UCSD-AML1 (cell line): Measurements from ENCODE around the gene VEPH1.

ENCODE experiments used
- DNase-seq: peaks from one replicate; lab custom pipeline; 2025; ENCODE audit not compliant: unreplicated experiment; lab: John Stamatoyannopoulos, UW

VEPH1 gene

DNA sequence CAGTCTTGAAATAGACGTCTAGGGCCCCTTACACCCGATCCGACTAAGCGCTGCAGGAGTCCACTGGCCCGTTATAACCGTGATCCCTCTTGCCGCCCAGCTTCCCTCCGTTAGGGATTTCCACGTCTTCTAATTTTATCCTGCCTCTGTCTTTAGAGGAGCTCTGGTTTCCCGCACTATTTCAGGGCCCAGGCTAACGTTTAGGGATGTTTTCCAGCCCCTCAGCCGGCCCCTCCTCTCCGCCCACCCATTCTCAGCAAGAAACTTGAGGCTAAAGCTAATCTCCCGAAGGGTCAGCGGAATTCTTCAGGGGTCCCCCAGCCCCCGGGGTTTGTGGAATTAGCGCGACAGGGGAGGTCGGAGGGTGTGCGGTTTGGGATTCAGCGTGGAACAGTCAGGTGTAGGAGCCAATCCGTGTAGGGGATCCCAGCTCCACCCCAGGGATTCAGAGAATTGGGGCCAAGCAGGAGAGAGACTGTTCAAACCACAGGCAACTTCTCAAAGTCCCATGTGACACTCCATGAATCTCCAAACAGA, 65.0 kb downstream of the VEPH1 start:
- no peak for DNase-seq

DNA sequence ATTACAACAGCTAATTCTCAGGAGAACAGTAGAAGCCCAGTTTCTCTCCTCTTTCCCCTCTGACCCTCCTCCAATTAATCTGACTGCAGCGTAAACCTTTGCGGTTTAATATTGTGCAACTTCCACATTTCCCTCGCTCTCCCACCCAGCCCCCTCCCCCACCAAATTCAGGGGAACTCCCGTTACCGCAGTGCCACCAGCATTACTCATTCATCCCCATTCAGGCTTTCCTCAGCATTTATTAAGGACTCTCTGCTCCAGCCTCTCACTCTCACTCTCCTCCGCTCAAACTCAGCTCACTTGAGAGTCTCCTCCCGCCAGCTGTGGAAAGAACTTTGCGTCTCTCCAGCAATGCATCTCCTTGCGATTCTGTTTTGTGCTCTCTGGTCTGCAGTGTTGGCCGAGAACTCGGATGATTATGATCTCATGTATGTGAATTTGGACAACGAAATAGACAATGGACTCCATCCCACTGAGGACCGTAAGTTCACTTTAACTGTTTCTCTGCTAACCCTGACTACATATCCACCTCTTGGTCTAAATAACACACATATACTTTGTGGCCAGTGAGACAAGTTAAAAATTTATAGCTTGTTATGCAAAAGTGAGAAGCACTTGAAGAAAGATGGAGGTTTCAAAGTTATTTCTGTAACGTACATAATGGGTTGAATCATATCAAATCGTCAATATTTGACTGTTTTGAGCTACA, 66.5 kb downstream of the VEPH1 start, which contains the start of gene PTX3:
TSS of gene PTX3 (plus strand) at position 268 of the 709 bp plus-strand sequence. CDS start at position 352, 84 bp downstream.
- DNase-seq = peak; percentile 53

GRCh38 chr3:157429708-157430107, 73.5 kb downstream of the VEPH1 start:
- no peak for DNase-seq

DNA sequence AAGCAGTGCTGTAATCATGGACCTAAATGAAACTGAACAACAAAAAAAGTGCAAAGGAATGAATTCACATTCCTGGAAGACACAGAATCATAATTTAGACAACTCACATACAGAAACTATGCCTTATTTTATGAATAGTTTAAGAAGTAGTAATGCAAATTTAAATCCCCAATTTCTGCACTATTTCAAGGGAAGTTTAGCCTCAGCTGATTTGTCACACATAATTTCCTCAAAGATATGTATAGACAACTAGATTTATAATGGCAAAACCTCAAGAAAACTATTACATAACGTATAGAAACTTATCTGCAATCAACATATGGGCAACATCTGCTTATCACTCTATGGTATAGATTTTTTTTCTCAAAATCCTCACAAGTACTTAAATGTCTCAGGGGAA, 74.4 kb downstream of the VEPH1 start:
- no peak for DNase-seq

- no peak for DNase-seq
Measured at GRCh38 chr3:157427901-157428300, 75.3 kb downstream of the VEPH1 start.

- DNase-seq = no peak
Measured at GRCh38 chr3:157423337-157423736, 79.9 kb downstream of the VEPH1 start.

GRCh38 chr3:157420606-157421130, 82.5 kb downstream of the VEPH1 start:
- DNase-seq = no peak

DNA sequence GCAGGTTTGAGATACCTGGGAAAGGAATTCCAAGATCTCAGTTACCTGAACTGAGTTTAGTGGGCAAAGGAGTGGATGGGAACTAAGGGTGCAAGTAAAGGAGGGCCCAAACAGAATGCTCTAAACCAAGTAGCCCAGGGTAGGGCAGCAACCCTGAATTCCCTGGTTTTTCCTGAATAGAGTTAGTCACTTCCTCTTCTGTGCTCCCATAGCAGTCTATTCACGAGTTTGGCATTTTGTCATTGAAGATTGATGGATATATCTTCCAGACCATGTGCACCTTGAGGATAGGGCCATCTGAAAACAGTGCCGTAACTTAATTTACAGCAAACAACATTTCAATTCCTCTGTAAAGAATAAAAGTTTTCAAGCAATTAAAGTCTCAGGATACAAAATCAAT, 85.1 kb downstream of the VEPH1 start:
- DNase-seq = no peak

DNA sequence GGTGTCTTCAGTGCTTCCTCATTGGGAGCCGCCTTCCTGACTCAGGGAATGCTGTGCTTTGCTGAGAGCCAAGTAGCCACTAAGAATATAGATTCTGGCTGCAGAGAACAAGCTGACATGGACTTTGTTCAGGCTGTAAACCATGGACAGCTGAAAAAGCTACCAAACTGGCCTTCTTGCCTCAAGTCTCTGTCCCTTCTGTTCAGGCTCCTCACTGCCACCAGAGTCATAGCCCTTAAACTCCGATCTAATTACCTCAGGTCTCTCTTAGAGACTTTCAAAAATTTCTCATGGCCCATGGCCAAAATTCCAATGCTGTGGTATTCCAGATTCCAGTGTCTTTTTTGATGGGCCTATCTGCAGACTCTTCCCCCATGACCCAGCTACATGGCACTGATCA, 86.0 kb downstream of the VEPH1 start:
- DNase-seq = no peak

- no peak for DNase-seq
Measured at GRCh38 chr3:157416347-157417087, 86.7 kb downstream of the VEPH1 start.

- no peak for DNase-seq
Measured at GRCh38 chr3:157414861-157415260, 88.4 kb downstream of the VEPH1 start.

DNA sequence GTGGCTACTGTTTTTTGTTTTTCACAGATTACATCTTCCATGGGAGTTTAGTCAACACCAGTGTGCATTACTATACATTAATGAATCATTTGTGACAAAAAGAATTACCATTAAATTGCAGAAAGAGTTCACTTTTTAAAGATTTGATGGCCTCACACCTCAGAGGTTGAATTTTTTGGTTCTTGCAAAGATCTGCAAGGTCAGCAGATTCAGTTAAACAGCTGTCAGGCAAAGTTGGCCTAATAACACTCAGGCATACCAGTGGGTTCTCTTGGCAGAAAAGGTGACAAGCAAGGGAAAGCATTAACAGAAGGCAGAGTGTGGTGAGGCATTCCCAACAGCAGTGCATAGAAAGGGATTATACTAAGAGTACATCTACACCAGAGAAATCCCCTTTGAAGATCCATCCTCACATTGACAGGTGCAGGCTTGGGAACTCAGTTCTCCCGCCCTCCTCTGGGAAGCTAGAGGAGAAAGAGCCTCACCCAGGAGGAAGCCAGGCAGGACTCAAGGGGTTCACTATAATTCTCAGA, 90.8 kb downstream of the VEPH1 start:
- DNase-seq = no peak

DNA sequence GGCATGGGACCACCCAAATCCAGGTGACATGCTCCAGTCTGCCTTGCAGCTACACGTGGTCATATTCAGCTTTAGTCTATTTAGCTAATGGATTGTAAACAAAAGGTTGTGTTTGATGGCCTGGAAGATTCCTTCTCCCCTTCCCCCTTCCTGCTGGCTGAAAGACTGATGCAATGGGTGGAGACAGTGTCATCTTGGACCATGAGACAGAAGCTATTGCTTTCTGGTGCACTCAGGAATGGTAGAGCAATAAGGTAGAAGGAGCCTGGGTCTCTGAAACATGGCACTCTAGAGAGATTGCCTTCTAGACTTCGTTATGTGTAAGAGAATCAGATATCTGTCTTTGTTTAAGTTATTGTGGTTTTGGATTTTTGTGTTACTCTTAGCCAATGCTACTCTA, 92.3 kb downstream of the VEPH1 start:
- no peak for DNase-seq

DNA sequence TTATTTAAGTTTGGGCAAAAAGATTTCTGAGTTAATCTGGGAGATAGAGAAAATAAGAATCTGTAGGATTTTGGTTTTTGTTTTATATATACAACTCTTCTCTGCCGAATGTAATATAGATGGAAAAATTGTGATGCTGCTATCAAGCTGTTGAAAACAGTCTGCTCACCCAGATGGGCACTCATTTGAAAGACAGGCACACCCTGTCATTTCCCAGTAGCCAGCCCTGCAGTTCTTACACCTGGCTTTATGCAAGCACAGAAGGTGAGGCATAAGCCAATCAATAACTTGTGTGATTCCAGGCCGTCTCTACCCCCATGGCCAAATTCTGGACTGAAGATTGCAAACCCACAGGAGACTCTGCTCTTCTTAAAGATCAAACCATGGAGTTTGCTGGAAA, 93.7 kb downstream of the VEPH1 start:
- no peak for DNase-seq

DNA sequence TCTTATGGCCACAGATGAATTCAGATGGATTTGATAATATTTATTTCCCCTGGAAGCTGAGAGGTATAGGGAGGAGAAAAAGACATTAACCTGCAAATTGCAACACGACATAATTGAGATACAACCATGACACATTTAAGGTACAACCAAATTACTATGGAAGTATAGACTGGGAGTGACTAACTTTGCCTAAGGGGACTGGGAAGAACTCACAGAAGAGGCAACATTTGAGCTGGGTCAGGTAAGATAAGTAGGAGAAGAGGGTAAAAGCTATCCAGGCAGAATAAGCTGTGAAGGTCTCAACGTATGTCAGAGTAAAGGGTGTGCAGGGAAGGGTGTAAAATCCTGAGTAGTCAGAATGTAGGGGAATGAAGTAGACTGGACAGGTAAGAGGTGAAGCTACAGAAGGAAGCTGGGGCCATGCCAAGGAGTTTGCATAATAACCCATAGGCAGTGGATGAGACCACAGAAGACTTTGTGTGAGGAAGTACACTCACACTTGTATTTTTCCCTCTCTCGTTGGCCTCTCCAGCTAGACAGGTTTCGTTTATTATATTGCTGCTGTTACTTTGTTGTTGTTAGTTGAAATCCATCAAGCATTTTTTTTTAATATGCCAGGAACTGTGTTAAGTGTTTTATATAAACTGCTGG, 94.6 kb downstream of the VEPH1 start:
- no peak for DNase-seq

- no peak for DNase-seq
Measured at GRCh38 chr3:157407769-157408168, 95.4 kb downstream of the VEPH1 start.

GRCh38 chr3:157406394-157406793, 96.8 kb downstream of the VEPH1 start:
- DNase-seq = no peak

DNA sequence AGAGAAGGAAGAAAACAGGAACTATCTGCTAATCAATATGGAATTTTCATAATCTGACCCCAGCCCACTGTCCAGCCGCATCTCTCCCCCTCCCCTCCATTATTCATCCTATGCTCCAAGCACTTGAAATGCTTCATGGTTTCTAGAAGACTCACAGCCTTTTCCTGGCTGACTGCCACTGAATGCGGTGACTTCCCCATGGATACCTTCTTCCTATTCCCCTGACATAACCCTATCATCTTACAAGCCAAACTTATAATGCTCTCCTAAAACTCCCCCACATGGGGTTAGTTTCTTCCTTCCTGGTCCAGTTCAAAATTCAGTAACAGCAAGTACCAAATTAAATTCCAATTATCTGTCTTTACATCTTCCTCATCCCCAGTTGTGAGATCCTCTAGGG, 97.8 kb downstream of the VEPH1 start:
- DNase-seq = no peak

DNA sequence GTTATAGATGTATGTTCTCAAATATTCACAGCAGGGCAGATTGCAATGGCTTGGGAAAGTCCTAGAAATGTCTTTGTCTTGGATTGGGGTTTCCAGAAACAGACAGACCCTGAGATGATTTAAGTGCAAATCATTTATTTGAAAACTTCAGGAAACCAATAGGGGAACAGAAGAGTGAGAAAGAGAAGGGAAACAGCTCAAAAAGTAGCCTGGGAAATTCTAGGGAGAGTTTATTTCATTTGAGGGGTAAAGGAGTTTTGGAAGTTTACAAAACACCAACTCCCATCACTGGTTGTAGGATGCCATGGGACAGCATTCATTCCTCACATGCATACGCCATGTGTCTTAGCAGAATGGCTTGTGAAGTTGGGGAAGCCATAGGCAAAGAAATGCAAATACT, 98.8 kb downstream of the VEPH1 start:
- no peak for DNase-seq

- DNase-seq = no peak
Measured at GRCh38 chr3:157398598-157398997, 104.6 kb downstream of the VEPH1 start.

DNA sequence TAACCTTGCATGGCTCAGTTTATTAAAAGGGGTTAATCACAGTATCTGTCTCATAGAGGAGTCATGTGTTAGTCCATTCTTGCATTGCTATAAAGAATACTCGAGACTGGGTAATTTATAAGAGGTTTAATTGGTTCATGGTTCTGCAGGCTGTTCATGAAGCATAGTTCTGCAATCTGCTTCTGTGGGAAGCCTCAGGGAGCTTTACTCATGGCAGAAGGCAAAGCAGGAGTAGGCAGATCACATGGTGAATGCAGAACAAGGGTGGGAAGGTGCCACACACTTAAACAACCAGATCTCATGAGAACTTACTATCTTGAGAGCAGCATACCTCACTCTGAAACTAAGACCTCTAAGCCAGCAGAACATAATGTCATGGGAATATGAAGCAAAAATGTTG, 108.8 kb downstream of the VEPH1 start:
- DNase-seq = no peak
